Mammary epithelial cell (primary cell): ENCODE data around the gene RALGAPB.

Experiments
- CTCF ChIP-seq, 2 donors: IDR thresholded peaks in 1 of 2; conservative IDR thresholded peaks in 1 of 2; 2 replicates each; pipeline ENCODE4 v1.5.1; 2011 to 2012; ENCODE audit warnings: inconsistent platforms in 2 of 2, low read length in 2 of 2, mild to moderate bottlenecking in 2 of 2, control low read depth in 1 of 2, low read depth in 1 of 2; ENCODE audit not compliant: insufficient read depth in 1 of 2; ENCODE audit errors: extremely low read depth in 1 of 2
- EZH2 ChIP-seq: IDR thresholded peaks from 2 replicates; pipeline ENCODE4 v1.6.1; 2012; ENCODE audit warnings: low read length, inconsistent platforms, borderline replicate concordance

- TF ChIP-seq EZH2 (no peak), CTCF (conservative IDR thresholded peaks at IDR 0.05 in 1 of 2, IDR thresholded peaks at IDR 0.05 in 1 of 2; ENCODE audit: extremely low read depth in 1 of 2, insufficient read depth in 1 of 2, low read depth in 1 of 2, low read length in 2 of 2) (no peak)
Measured at GRCh38 chr20:38447251-38447661, 25.4 kb upstream of the RALGAPB start.
